HG03139 (cell line): ENCODE results near the gene RERE.
A peak's percentile ranks its signal among the peaks of the same experiment; 100 is the strongest.

Source experiments
- ATAC-seq: cut with Tn5 transposase; IDR thresholded peaks from one replicate; pipeline ENCODE4 v1.9.1; 2021; ENCODE audit not compliant: unreplicated experiment

Gene RERE

GRCh38 chr1:8437347-8437746, 380.1 kb downstream of the RERE start:
- no peak for ATAC-seq

GRCh38 chr1:8435569-8436071, 381.8 kb downstream of the RERE start:
- ATAC-seq: no peak

- ATAC-seq: no peak
These were observed 383.3 kb downstream of the RERE start for GRCh38 chr1:8434101-8434500.

- no peak for ATAC-seq
These were observed 385.7 kb downstream of the RERE start for GRCh38 chr1:8431784-8432183.

- no peak for ATAC-seq
These were observed 386.4 kb downstream of the RERE start for GRCh38 chr1:8431019-8431418.

GRCh38 chr1:8430476-8430875, 387.0 kb downstream of the RERE start:
- no peak for ATAC-seq

GRCh38 chr1:8429549-8430110, 387.8 kb downstream of the RERE start:
- no peak for ATAC-seq

GRCh38 chr1:8428441-8428840, 389.0 kb downstream of the RERE start:
- no peak for ATAC-seq

- ATAC-seq: no peak
These were observed 389.5 kb downstream of the RERE start for GRCh38 chr1:8427986-8428385.

GRCh38 chr1:8427493-8427892, 389.9 kb downstream of the RERE start:
- ATAC-seq: peak; percentile 48

- peak; percentile 3 for ATAC-seq
These were observed 390.4 kb downstream of the RERE start for GRCh38 chr1:8426996-8427395.

GRCh38 chr1:8425781-8426161, 391.7 kb downstream of the RERE start:
- no peak for ATAC-seq

GRCh38 chr1:8425150-8425780, 392.2 kb downstream of the RERE start:
- no peak for ATAC-seq

- peak; percentile 27 for ATAC-seq
These were observed 392.8 kb downstream of the RERE start for GRCh38 chr1:8424539-8425116.

GRCh38 chr1:8423692-8424538, 393.5 kb downstream of the RERE start:
- ATAC-seq: peak; percentile 6

- no peak for ATAC-seq
These were observed 394.2 kb downstream of the RERE start for GRCh38 chr1:8423269-8423691.

- no peak for ATAC-seq
These were observed 394.8 kb downstream of the RERE start for GRCh38 chr1:8422510-8423268.

GRCh38 chr1:8421721-8422120, 395.7 kb downstream of the RERE start:
- ATAC-seq: no peak

GRCh38 chr1:8420318-8420717, 397.1 kb downstream of the RERE start:
- no peak for ATAC-seq

- ATAC-seq: no peak
These were observed 397.6 kb downstream of the RERE start for GRCh38 chr1:8419861-8420260.

- ATAC-seq: no peak
These were observed 398.3 kb downstream of the RERE start for GRCh38 chr1:8419172-8419571.
